Type B pancreatic cell (in vitro differentiated cells): ENCODE results near the gene SLC6A11. TPM values are rescaled to one million over a fixed set of nuclear protein-coding genes. Genes with fewer than 3 reads are reported as not detected.

Experiments
- DNase-seq: peaks from one replicate; pipeline ENCODE4 v3.0.0; 2021; ENCODE audit warnings: mixed read lengths; ENCODE audit not compliant: unreplicated experiment; ENCODE audit errors: extremely low spot score
- H3K27ac Mint-ChIP-seq: 2 replicates; pipeline ENCODE4 v1.8.0; 2021; ENCODE audit warnings: mild to moderate bottlenecking, mixed read lengths
- H3K27me3 Mint-ChIP-seq: 2 replicates; pipeline ENCODE4 v1.8.0; 2021; ENCODE audit warnings: mixed read lengths
- H3K36me3 Mint-ChIP-seq: 2 replicates; pipeline ENCODE4 v1.8.0; 2021; ENCODE audit warnings: mixed read lengths
- H3K4me1 Mint-ChIP-seq: one replicate; pipeline ENCODE4 v1.8.0; 2021; ENCODE audit warnings: mixed read lengths; ENCODE audit not compliant: unreplicated experiment
- H3K4me3 Mint-ChIP-seq: 2 replicates; pipeline ENCODE4 v1.8.0; 2021; ENCODE audit warnings: mild to moderate bottlenecking, mixed read lengths
- H3K9me3 Mint-ChIP-seq: 2 replicates; pipeline ENCODE4 v1.8.0; 2021; ENCODE audit warnings: mixed read lengths
- CTCF ChIP-seq: fragments of 200-600 bp; sonication (generic); conservative IDR thresholded peaks from 2 replicates; pipeline ENCODE4 v1.5.0; 2021; ENCODE audit warnings: antibody characterized with exemption, mild to moderate bottlenecking
- total RNA-seq: library from RNA; stranded (reverse); gene quantifications from 2 replicates; pipeline ENCODE4 v1.2.1, GENCODE V29; 2021; ENCODE audit warnings: low replicate concordance

SLC6A11 gene
- total RNA-seq, 1 donor from 2014 or later = 3.0 TPM

GRCh38 chr3:10932596-10932995, 116.6 kb downstream of the SLC6A11 start:
- Mint-ChIP-seq H3K27me3 (peaks cover 18% of the 10 kb centered on the region), H3K27ac (no peak overlapping the region), H3K4me3 (no peak overlapping the region), H3K36me3 (no peaks in the 10 kb centered on the region), H3K4me1 (no peaks in the 10 kb centered on the region), H3K9me3 (no peaks in the 10 kb centered on the region)
- DNase-seq = no peak
- TF ChIP-seq CTCF = no peak

GRCh38 chr3:10933021-10933420, 117.0 kb downstream of the SLC6A11 start:
- H3K4me1 Mint-ChIP-seq = no peaks in the 10 kb centered on the region
- no peak overlapping the region for H3K27ac Mint-ChIP-seq
- no peak for DNase-seq
- H3K27me3 Mint-ChIP-seq = peaks cover 20% of the 10 kb centered on the region
- H3K9me3 Mint-ChIP-seq = no peaks in the 10 kb centered on the region
- no peak for TF ChIP-seq CTCF
- H3K4me3 Mint-ChIP-seq = no peak overlapping the region
- H3K36me3 Mint-ChIP-seq = no peaks in the 10 kb centered on the region

- Mint-ChIP-seq H3K36me3 (no peaks in the 10 kb centered on the region), H3K4me3 (no peak overlapping the region), H3K27ac (no peak overlapping the region), H3K27me3 (peaks cover 23% of the 10 kb centered on the region), H3K4me1 (no peaks in the 10 kb centered on the region), H3K9me3 (no peaks in the 10 kb centered on the region)
- no peak for DNase-seq
- TF ChIP-seq CTCF = no peak
These were observed 117.4 kb downstream of the SLC6A11 start for GRCh38 chr3:10933470-10933804.

GRCh38 chr3:10933805-10934481, 117.9 kb downstream of the SLC6A11 start:
- Mint-ChIP-seq H3K4me3 (no peak overlapping the region), H3K27ac (no peak overlapping the region), H3K36me3 (no peaks in the 10 kb centered on the region), H3K27me3 (peaks cover 24% of the 10 kb centered on the region), H3K9me3 (no peaks in the 10 kb centered on the region), H3K4me1 (no peaks in the 10 kb centered on the region)
- no peak for TF ChIP-seq CTCF
- no peak for DNase-seq

- Mint-ChIP-seq H3K4me1 (no peaks in the 10 kb centered on the region), H3K27ac (no peak overlapping the region), H3K36me3 (no peaks in the 10 kb centered on the region), H3K9me3 (no peaks in the 10 kb centered on the region), H3K27me3 (peaks cover 29% of the 10 kb centered on the region), H3K4me3 (no peak overlapping the region)
- DNase-seq = no peak
- TF ChIP-seq CTCF = no peak
These were observed 119.0 kb downstream of the SLC6A11 start for GRCh38 chr3:10935028-10935427.
